Stimulated activated CD4-positive, alpha-beta T cell treated with anti-CD3 and anti-CD28 coated beads, Interleukin-15, amount 100 ng/mL, for 24 hours (primary cell): Measurements from ENCODE around the gene ASIC1.
A peak's percentile ranks its signal among the peaks of the same experiment; 100 is the strongest.

Experiments used
- DNase-seq: peaks from one replicate; pipeline ENCODE4 v3.0.0-alpha.2; 2020

ASIC1 gene

DNA sequence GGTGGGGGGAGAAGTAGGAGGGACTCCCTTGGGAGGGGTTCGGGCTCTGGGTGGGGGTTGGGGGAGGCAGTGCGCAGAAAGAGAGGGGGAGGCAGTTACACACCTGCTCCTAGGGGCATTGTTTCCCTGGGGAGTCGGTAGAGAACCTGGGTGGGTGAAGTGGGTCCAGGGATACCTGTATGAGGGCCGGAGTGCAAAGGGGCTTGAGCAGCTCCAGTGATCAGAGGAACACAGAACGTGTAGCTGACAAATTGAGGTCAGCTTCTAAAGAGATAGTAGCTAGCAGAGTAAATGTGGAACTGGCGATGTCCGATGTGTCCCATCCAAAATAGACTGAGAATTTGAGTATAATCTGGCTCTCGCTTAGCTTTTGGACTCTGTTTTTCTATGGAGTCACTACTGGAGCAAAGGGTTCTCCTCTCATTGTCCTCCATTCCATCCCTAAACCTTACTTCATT is 28.2 kb downstream of the ASIC1 start:
- DNase-seq: no peak

DNA sequence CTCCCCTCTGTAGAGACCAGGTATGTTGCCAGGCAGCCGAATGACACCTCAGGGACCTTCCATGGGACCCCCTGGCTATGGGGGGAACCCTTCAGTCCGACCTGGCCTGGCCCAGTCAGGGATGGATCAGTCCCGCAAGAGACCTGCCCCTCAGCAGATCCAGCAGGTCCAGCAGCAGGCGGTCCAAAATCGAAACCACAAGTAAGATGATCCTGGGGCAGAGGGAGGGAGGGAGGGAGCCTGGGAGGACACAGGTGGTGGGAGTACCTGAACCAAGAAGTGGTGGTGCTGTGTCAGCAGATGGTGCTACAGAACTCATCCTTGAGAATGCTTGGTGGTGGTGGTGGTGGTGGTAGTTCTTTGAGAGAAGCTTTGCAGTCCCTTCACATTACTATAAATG is 28.8 kb downstream of the ASIC1 start:
- no peak for DNase-seq

DNA sequence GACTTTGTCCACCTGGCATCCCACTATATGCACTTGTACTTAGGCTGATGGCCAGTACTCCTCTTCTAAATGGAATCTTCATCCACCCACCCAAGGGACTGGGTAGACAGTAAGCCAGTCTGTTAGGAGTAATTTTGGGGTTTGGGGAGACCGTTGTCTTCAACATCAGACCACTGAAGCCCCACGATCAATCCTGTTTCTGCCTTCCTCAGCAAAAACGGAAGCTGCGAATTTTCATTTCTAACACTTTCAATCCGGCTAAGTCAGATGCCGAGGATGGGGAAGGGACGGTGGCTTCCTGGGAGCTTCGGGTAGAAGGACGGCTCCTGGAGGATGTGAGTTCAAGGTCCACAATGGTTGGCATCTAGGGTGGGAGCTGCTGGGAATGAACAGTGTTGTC is 29.8 kb downstream of the ASIC1 start:
- no peak for DNase-seq

DNA sequence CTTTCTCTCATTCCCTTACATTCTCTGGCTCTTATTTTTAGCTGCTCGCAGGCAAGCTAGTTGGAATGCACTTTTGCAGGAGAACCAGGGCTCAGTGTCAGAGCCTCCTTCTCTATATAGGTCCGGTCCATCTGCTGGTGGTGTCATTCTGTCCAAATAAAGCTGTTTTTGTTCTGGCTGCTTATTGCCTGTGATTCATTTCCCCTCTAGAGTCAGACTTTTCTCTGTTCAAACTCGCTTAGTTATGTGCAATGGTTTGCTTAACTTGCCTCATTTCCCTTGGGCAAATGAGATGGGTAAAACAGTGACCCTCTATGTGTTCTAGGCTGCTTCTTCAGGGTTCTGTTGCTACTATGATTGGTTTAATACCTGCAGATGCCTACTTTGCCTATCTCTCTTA is 30.6 kb downstream of the ASIC1 start:
- DNase-seq: no peak

DNA sequence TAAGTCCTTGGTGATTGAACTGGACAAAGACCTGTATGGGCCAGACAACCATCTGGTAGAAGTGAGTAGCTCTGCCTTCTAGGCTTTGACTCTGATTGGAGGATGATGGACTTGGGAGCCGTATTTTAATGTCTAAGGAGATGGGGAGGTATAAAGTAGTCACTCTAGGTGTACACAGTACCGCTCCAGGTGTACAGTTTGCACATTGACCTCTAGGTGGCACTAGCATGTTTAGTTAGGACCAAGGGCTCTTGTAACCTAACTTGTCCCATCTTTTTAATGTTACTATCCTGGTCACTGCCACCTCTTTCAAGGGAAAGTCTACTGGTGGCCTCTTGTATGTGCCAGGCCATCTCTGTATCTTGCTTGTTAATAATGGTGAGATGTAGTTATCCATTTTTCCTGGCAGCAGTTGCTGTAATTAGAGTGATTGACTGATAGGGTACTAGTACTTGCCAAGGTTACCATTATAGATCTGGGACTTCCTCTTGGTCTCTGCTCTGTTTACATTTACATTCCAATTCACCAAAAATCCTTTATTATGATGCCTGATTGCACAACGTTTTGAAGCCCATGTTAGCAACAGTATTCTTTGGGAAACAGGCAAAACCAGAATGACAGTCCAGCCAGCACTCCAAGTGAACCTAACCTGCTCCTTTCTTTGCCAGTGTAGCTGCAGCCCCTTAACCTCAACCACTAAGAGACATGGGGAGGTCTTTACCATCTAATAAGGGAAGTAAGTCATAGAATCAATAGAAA is 31.4 kb downstream of the ASIC1 start:
- DNase-seq: peak; percentile 72

DNA sequence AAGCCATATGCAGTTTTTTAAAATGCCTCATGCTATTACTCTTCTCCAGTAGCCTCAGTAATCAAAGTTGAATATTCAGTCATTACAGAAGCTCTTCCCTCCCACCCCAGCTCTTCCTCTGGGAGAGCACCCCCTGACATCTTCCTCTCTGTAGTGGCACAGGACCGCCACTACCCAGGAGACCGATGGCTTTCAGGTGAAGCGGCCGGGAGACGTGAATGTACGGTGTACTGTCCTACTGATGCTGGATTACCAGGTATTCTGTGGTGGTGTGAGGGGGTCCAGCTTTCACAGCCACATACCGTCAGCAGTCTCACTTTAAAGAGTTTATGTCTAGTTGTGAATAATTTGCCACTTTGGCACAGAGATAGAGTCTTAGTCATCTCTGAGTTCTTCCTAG is 32.3 kb downstream of the ASIC1 start:
- no peak for DNase-seq

DNA sequence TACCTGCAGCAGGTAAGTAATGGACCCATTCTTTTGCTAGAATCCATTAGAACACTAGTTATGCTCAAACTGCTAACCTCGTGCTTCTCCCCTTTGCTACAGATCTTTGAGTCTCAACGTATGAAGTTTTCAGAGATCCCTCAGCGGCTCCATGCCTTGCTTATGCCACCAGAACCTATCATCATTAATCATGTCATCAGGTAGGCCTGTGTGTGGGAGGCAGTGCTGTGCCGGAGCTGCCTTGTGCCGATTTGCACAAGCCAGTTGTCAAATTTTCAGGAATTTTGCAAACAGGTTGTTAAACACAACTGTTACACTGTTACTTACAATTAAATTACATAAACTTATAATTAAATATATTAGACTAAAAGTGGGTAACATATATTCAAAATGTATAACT is 33.0 kb downstream of the ASIC1 start:
- DNase-seq: no peak

DNA sequence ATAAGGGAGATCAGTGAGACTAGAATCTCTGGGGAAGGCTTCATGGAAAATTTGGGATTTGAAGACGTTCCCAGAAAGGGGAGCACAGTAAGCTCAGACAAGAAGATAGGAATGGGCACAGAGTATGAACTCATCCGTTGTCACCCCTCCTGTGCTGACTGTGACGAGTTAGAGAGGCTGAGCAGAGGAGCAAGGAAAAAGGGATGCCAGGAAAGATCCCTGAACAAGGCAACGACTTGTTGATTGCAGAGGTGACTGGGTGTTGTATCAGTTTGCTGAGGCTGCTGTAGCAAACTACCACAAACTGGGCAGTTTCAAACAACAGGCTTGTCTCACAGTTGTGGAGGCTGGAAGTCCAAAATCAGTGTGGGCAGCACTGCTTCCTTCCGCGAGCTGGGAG is 40.6 kb downstream of the ASIC1 start:
- DNase-seq: no peak

DNA sequence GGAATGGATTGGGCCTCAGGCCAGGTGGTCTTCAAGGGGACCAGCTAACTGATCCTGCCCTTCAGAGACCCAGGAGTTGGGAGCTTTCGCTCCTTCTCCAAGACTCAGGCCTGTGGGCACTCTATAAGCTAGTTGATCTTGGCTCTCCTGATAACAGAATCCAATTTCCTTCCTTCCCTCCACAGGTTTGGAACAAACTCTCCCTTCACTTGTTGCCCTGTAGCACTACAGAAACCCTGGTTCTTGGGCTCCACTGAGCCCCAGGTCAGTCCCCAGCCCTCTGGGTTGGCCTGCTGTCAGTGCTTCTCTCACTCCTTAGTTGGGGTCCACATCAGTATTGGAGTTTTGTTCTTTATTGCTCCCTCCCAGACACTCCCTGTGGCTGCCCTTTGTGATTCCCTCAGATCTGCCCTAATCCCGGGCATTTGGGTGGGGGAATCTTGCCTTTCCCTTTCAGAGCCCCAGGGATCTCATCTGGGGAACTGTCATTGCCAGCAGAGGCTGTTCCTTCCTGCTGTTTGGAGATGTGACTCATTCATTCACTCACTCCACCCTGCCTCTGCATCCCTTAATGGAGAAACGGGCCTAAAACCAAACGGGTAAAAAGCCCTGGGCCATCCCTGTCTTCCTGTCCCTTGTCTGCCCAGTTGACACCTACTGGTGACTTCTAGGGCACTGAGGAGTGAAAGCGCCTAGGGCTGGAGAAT is 42.1 kb downstream of the ASIC1 start:
- no peak for DNase-seq

DNA sequence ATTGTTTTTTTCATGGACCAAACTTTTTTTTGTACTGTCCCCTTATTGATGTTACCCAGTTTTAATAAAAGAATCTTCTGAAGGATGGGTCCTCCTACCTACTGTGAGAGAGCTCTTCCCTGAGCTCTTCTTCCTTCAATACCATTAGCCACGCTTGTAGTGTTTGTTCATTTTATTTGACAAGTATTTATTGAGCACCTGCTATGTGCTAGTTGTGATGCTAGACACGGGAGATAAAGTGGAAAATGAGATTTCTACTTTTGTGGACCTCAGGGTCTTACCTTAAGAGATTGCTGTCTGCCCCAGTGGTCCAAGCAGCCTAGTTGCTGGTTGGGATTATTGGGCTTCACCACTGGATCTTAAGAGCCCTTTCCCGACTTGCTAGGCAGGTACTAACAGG is 43.2 kb downstream of the ASIC1 start:
- no peak for DNase-seq

DNA sequence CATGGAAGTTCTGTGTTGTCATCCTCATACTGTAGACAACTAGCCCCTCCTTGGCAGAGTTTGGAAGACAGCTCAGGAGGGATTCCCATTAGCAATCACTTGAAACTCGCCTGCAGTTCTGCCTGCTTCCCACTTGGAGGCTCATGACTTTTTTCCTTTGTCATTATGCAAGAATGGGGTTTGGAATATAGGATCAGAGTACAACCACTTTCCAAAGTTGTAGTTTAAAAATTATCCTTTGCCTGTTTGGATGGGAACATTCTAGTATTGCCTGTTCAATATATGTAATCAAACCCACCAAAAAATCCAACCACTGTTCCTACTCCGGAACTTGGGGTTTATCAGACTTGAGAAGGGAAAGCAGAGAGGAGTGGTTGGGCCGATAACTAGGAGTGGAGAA is 44.3 kb downstream of the ASIC1 start:
- no peak for DNase-seq

DNA sequence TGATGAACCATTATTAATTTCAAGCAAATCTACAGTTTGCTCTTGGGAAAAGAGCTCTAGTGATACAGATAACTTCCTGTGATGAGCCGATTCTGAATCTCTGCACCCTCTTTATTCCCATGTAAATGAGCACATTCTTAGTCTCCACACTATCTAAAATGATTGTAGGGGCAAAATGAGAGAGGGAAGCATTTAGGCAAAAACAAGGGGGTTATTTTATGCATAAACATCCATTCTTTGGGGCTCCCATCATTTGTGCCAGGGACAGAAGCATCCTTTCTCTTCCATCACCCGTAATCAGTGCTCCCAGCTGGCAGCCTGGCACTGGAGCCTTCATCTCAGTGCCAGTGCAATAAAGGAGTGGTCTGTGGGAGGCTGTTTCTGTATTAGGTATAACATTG is 44.7 kb downstream of the ASIC1 start:
- no peak for DNase-seq

DNA sequence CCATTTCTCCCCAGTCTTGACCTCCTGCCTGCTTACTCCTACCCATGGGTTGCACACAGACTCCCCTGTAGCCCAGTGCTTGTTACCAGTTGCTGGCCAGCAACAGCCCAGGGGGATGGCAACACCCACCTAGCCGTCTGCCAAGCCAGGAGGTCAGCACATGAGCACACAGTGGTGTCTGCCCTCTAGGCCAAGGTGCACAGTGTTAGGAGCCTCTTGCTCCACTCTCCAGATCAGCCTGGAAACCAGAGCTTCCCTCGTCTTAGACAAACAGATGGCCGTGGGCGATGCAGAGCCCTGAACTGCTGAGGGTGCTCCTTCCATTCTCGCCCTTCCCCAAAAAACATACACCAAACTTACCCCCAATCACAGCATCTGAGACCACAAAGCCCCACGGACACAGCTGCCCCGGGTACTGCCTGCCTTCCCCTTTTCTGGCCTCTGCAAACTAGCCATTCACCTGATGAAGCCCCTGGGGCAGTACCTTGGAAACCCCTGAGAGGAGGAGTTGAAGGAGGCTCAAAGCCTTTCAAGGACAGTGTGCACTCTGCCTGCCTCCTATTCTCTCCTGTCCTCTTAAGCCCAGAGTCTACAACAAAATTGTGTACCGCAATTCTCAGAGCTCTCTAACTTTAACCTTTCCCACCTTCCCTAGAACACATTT is 45.4 kb downstream of the ASIC1 start:
- no peak for DNase-seq

DNA sequence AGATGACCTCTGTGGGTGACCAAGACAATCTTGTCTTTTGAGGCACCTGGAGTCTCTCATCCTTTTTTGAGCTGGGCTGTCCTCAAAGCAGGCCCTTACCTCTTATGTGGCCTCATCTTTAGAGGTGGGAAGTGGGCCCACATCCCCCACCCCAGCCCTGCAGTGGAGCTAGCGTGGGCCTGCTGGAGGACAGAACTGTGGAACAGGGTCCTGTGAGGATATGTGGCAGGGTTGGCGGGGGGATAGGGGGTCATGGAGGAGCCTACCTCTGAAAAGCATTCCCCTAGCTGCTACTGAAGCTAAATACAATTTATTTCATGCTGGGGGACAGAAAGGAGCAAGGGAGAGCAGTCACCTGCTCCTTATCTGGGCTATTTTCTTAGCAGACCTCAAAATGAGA is 46.0 kb downstream of the ASIC1 start:
- no peak for DNase-seq

DNA sequence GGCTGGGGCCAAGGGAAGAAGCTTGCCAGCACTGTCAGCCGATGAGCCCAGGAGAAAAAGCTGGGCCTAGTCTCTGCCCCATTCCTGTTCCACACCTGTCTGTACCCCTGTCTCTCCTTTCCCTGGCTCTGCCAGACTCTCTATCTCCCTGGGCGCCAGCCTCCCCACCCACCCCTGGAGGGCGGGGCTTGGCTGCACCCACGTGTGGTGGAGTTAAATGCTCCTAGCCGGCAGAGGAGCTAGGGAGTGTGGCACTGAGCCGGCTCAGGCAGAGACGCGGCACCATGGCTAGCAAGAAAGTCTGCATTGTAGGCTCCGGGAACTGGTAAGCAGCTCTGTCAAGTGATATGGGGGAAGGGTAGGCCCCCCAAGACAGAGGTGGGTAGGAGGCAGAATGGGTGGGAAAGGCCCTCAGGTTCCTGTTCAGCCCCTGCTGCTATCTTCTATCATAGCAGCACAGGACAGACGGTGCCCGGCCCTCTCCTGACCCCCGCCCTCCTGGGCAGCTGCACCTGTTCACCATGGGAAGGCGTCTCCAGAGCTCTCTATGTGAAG is 46.4 kb downstream of the ASIC1 start, which contains the start of gene GPD1:
Gene GPD1 (plus strand): TSS at position 242 of the 555 bp plus-strand sequence. CDS start 43 bp downstream, at position 285.
- peak; percentile 60 for DNase-seq

DNA sequence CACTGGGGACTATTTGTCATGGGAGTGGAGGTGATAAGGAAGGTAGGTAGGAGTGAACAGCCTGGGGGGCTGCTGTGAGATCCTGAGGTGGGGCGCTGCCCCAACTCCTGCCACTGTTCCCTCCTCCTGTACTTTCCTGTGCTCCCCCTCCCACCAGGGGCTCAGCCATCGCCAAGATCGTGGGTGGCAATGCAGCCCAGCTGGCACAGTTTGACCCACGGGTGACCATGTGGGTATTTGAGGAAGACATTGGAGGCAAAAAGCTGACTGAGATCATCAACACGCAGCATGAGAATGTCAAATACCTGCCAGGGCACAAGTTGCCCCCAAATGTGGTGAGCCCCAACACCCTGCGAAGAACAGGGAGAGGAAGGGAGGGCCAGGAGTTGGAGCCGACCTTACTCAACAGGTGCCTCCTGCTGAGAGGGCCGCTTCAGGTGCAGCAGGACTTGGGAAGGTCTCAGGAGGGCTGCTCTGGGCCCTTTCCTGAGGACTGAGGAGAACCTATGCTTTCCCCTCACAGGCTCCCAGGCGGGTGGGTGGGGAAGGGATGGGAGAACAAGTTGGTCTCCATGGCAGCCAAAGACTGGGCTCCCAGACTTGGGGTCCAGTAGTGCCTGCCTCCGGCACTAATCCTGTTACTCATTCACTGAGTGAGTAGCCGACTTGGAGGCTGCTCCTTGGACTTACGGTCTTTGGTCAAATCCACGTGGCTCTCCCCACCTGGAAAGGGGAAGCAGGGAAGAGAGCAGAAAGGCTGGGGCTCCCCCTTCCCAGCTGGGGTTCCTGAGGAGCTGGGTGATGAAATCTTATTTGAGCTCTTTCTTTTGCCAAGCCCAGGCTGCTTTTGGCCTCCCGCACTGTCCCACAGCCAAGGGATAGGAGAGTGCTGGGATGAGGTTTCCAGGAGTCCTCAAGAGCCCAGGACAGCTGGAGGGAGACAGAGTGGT is 47.3 kb downstream of the ASIC1 start:
- no peak for DNase-seq

DNA sequence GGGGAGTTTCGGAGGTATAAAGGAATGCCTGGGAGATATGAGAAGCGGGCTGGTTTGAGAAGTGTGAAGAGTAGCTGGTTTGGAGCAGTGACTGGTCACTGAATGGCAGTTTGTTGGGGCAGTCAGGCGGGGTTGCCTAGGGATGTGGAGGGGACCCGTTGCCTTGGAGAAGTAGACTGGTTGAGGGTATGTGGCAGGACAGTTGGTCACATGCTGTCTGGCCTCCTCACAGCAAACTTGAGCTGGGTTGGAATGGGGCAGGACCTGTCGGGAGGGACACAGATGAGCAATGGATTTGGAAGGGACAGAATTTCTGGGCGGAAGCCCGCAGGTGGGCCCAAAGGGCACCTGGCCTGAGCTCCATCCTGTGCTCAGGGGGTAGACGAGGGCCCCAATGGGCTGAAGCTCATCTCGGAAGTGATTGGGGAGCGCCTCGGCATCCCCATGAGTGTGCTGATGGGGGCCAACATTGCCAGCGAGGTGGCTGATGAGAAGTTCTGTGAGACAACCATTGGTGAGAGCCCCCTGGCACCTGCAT is 48.6 kb downstream of the ASIC1 start:
- no peak for DNase-seq

DNA sequence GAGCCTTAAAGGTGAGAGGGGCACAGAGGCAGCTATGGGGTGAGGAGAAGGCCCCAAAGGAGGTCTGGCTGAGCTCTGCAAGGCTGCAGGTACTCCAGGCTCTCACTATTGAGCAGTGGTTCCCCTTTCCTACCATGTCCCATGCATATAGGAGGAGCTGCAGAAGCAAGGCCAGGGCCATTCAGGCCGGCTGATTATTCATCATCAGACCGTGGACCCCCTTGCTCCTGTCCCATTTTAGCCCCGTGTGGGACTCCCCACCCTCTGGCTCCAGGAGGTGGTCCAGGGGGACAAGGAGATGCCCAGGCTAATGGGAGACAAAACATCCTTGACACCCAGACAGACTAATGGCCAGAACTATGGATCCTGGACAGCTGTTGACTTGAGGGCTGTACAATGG is 49.5 kb downstream of the ASIC1 start:
- DNase-seq: no peak

DNA sequence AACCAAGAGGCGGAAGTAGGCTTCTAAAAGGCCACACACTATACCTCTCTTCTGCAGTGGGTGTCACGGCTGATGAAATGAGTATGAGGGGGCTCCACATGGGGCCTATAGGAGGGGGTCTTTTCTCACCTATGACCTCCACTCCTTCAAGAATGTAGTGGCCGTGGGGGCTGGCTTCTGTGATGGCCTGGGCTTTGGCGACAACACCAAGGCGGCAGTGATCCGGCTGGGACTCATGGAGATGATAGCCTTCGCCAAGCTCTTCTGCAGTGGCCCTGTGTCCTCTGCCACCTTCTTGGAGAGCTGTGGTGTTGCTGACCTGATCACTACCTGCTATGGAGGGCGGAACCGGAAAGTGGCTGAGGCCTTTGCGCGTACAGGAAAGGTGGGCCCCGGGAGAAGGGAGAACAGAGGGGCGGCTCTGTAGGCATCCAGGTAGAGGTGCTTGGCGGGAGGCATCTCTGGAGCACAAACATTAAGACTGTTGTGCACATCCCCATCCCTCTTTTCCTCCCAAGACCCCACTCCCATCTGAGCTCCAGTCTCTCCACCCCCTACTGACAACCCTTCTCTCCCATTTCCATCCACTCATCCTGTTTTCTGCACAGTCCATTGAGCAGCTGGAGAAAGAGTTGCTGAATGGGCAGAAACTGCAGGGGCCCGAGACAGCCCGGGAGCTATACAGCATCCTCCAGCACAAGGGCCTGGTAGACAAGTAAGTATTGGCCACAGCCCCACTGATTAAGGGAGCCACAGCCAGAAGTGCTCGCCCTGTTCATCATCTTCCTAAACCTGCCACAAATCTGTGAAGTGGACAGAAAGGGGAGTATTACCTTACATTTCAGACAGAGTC is 50.2 kb downstream of the ASIC1 start:
- DNase-seq: no peak

DNA sequence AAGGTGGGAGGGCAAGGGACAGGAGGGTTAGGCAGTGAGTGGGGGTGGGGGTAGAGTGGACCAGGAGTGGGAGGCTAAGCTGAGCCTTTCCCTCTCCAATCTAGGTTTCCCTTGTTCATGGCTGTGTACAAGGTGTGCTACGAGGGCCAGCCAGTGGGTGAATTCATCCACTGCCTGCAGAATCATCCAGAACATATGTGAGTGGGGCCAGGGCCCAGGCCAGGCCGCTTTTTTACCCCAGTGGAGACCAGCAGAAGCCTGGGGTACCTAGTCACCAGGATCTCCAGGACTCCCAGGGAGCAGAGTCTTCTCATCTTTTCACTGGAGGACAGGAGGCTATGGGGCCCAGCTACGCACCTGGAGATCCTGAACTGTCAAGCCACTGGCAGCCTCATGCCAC is 51.9 kb downstream of the ASIC1 start:
- DNase-seq: no peak

DNA sequence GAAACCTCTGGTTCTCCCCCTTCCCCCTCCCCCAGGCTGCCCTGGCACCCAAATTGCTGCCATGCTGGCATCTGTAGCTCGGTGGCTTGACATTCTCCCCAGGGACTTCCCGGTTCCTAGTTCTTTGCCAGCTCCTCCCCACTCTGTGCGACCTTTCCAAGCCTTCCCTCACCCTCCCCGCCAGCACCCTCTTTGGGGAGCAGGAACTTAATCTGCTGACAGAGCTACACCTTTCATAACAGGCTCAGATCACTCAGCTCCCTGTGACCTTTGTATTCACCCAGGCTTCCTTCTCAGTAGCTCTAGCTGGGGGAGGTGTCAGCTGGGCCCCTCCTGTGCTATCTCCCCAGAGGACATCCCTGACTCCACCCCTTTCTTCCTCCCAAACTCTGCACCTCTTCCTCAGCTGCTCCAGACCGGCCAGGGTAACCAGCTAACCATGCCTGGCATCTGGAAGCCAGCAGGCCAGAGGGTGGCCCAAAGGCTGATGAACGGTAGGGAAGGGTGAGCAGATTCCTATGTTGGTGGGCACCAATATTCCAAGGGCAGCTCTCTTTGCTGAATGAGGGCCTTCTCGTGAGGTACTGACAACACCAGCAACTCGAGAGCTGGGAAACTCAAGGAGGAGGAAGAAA is 52.8 kb downstream of the ASIC1 start:
- DNase-seq: no peak
